Measurements from ENCODE around the gene STK33.

Gene STK33

GRCh38 chr11:8371516-8371884 lies 222.5 kb downstream of the STK33 start:
- no peak for DNase-seq

GRCh38 chr11:8370812-8371515 lies 223.1 kb downstream of the STK33 start:
- no peak for DNase-seq

- no peak for DNase-seq
Measured at GRCh38 chr11:8369592-8370205, 224.3 kb downstream of the STK33 start.

- no peak for DNase-seq
Measured at GRCh38 chr11:8368772-8369171, 225.3 kb downstream of the STK33 start.

GRCh38 chr11:8368194-8368593 lies 225.8 kb downstream of the STK33 start:
- DNase-seq = no peak

- DNase-seq = no peak
Measured at GRCh38 chr11:8366316-8366715, 227.7 kb downstream of the STK33 start.

GRCh38 chr11:8365216-8365941 lies 228.6 kb downstream of the STK33 start:
- no peak for DNase-seq

- no peak for DNase-seq
Measured at GRCh38 chr11:8363921-8364320, 230.1 kb downstream of the STK33 start.

GRCh38 chr11:8362899-8363298 lies 231.1 kb downstream of the STK33 start:
- no peak for DNase-seq

GRCh38 chr11:8362491-8362890 lies 231.5 kb downstream of the STK33 start:
- DNase-seq = no peak

- DNase-seq = no peak
Measured at GRCh38 chr11:8361664-8362210, 232.3 kb downstream of the STK33 start.

- no peak for DNase-seq
Measured at GRCh38 chr11:8361206-8361605, 232.8 kb downstream of the STK33 start.

- DNase-seq = no peak
Measured at GRCh38 chr11:8360086-8360828, 233.8 kb downstream of the STK33 start.

- DNase-seq = no peak
Measured at GRCh38 chr11:8359521-8359920, 234.5 kb downstream of the STK33 start.

GRCh38 chr11:8357891-8358566 lies 236.0 kb downstream of the STK33 start:
- no peak for DNase-seq

- DNase-seq = no peak
Measured at GRCh38 chr11:8357505-8357888, 236.5 kb downstream of the STK33 start.

GRCh38 chr11:8356721-8357504 lies 237.1 kb downstream of the STK33 start:
- DNase-seq = no peak

GRCh38 chr11:8356216-8356615 lies 237.8 kb downstream of the STK33 start:
- DNase-seq = no peak

GRCh38 chr11:8355416-8355742 lies 238.6 kb downstream of the STK33 start:
- no peak for DNase-seq

GRCh38 chr11:8354622-8355415 lies 239.2 kb downstream of the STK33 start:
- DNase-seq = peak; percentile 56

- DNase-seq = no peak
Measured at GRCh38 chr11:8352876-8353505, 241.0 kb downstream of the STK33 start.
